OCI-LY3 (cell line): ENCODE data around the gene CYP1A1.

Experiments used
- H2AFZ ChIP-seq: fragments of 200-600, 300-600 bp; shearing (Covaris generic); 2 replicates; pipeline ENCODE4 v1.6.0; 2014; ENCODE audit warnings: antibody characterized with exemption, low read depth, low read length
- H3K27ac ChIP-seq: fragments of 200-600, 300-600 bp; sonication (generic); 2 replicates; pipeline ENCODE4 v1.5.1; 2014; ENCODE audit warnings: mild to moderate bottlenecking, low read length, moderate library complexity, mixed read lengths
- H3K27me3 ChIP-seq: fragments of 200-600, 300-600 bp; sonication (generic); 2 replicates; pipeline ENCODE4 v1.6.1; 2014; ENCODE audit warnings: low read depth, low read length, mixed read lengths
- H3K36me3 ChIP-seq: fragments of 200-600, 300-600 bp; sonication (generic); replicated peaks from 2 replicates; pipeline ENCODE3; 2014; ENCODE audit warnings: low read depth, low read length, mixed read lengths
- H3K4me1 ChIP-seq: fragments of 300-600, 200-600 bp; sonication (generic); 2 replicates; pipeline ENCODE4 v1.6.1; 2014; ENCODE audit warnings: low read length, mixed read lengths
- H3K4me2 ChIP-seq: fragments of 200-600, 300-600 bp; sonication (generic); 2 replicates; pipeline ENCODE4 v1.6.1; 2014; ENCODE audit warnings: low read length, mixed read lengths
- H3K4me3 ChIP-seq: fragments of 300-600, 200-600 bp; sonication (generic); 2 replicates; pipeline ENCODE4 v1.5.1; 2014; ENCODE audit warnings: antibody characterized with exemption, mild to moderate bottlenecking, low read length, moderate library complexity
- H3K79me2 ChIP-seq: fragments of 300-600, 200-600 bp; shearing (Covaris generic); 2 replicates; pipeline ENCODE4 v1.6.1; 2014; ENCODE audit warnings: mild to moderate bottlenecking, low read length, mixed read lengths
- H3K9ac ChIP-seq: fragments of 300-600, 200-600 bp; shearing (Covaris generic); 2 replicates; pipeline ENCODE4 v1.6.0; 2014; ENCODE audit warnings: mild to moderate bottlenecking, low read length, moderate library complexity
- H3K9me3 ChIP-seq: fragments of 200-600, 300-600 bp; shearing (Covaris generic); 2 replicates; pipeline ENCODE4 v1.6.1; 2014; ENCODE audit warnings: low read length, mixed read lengths; ENCODE audit not compliant: insufficient read depth
- H4K20me1 ChIP-seq: fragments of 200-600, 300-600 bp; sonication (generic); 2 replicates; pipeline ENCODE4 v1.6.1; 2016; ENCODE audit warnings: low read length, mixed read lengths; ENCODE audit not compliant: insufficient read depth
- CTCF ChIP-seq: fragments of 200-600, 300-600 bp; sonication (generic); IDR thresholded peaks from 2 replicates; pipeline ENCODE4 v1.5.1; 2014; ENCODE audit warnings: antibody characterized with exemption, low read length, low read depth
- EZH2phosphoT487 ChIP-seq: fragments of 200-600 bp; shearing (Covaris generic); IDR thresholded peaks from 2 replicates; pipeline ENCODE4 v1.6.1; 2018; ENCODE audit warnings: antibody characterized with exemption, mixed run types, low read depth

CYP1A1 gene

GRCh38 chr15:74723754-74724334 is 1.5 kb downstream of the CYP1A1 start:
- Histone ChIP-seq H3K27me3 (peaks cover 25% of the 10 kb centered on the region), H3K4me1 (no peaks in the 10 kb centered on the region), H3K36me3 (no peaks in the 10 kb centered on the region), H3K9me3 (no peaks in the 10 kb centered on the region), H3K79me2 (no peaks in the 10 kb centered on the region), H3K27ac (no peak overlapping the region), H3K4me2 (no peak overlapping the region), H4K20me1 (no peaks in the 10 kb centered on the region), H3K9ac (no peak overlapping the region), H3K4me3 (no peak overlapping the region), H2AFZ (no peak overlapping the region)
- TF ChIP-seq CTCF (no peak), EZH2phosphoT487 (no peak)

- no peak overlapping the region for H3K4me2 ChIP-seq
- TF ChIP-seq EZH2phosphoT487 (no peak), CTCF (no peak)
- H3K4me1 ChIP-seq, result no peaks in the 10 kb centered on the region
- H4K20me1 ChIP-seq, result no peaks in the 10 kb centered on the region
- H3K27ac ChIP-seq, result no peak overlapping the region
- H3K36me3 ChIP-seq, result no peaks in the 10 kb centered on the region
- no peaks in the 10 kb centered on the region for H3K9me3 ChIP-seq
- no peaks in the 10 kb centered on the region for H3K79me2 ChIP-seq
- H3K27me3 ChIP-seq, result peaks cover 25% of the 10 kb centered on the region
- H3K9ac ChIP-seq, result no peak overlapping the region
- H3K4me3 ChIP-seq, result no peak overlapping the region
- no peak overlapping the region for H2AFZ ChIP-seq
Observed at GRCh38 chr15:74723187-74723586, 2.1 kb downstream of the CYP1A1 start.

GRCh38 chr15:74722591-74722990 is 2.7 kb downstream of the CYP1A1 start:
- no peaks in the 10 kb centered on the region for H3K79me2 ChIP-seq
- H3K4me1 ChIP-seq, result no peaks in the 10 kb centered on the region
- no peak for TF ChIP-seq EZH2phosphoT487
- no peak for TF ChIP-seq CTCF
- H3K9me3 ChIP-seq, result no peaks in the 10 kb centered on the region
- H3K36me3 ChIP-seq, result no peaks in the 10 kb centered on the region
- H4K20me1 ChIP-seq, result no peaks in the 10 kb centered on the region
- H3K27me3 ChIP-seq, result peaks cover 25% of the 10 kb centered on the region
- no peak overlapping the region for H3K4me2 ChIP-seq
- no peak overlapping the region for H3K9ac ChIP-seq
- no peak overlapping the region for H3K4me3 ChIP-seq
- no peak overlapping the region for H3K27ac ChIP-seq
- H2AFZ ChIP-seq, result no peak overlapping the region

DNA sequence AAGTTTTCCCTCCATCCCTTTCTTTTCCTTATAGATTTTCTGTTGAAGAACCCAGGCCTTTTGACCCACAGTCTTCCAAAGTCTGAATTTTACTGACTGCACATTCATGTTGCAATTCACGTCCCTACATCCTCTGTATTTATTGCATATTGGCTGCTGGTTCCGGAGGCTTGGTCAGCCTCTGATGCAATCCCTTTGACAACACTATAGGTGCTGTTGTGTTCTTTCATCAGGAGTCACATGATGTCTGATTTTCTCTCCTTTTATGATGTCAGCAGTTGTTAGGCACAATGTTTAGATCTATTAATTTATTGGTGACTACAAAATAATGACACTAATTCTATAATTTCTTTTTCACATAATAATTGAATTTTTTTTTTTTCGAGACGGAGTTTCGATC is 8.7 kb downstream of the CYP1A1 start:
- Histone ChIP-seq H3K27ac (no peak overlapping the region), H3K79me2 (no peaks in the 10 kb centered on the region), H4K20me1 (no peaks in the 10 kb centered on the region), H3K9ac (no peak overlapping the region), H3K9me3 (no peaks in the 10 kb centered on the region), H3K27me3 (no peaks in the 10 kb centered on the region), H3K4me1 (no peaks in the 10 kb centered on the region), H3K36me3 (no peaks in the 10 kb centered on the region), H2AFZ (no peak overlapping the region), H3K4me3 (no peak overlapping the region), H3K4me2 (no peak overlapping the region)
- TF ChIP-seq CTCF (no peak), EZH2phosphoT487 (no peak)
